ENCODE measurements around the gene FEV. TPM values are rescaled to one million over a fixed set of nuclear protein-coding genes. Genes with fewer than 3 reads are reported as not detected.

Gene FEV
- total RNA-seq, 1 donor from 2014 or later, result not detected

DNA sequence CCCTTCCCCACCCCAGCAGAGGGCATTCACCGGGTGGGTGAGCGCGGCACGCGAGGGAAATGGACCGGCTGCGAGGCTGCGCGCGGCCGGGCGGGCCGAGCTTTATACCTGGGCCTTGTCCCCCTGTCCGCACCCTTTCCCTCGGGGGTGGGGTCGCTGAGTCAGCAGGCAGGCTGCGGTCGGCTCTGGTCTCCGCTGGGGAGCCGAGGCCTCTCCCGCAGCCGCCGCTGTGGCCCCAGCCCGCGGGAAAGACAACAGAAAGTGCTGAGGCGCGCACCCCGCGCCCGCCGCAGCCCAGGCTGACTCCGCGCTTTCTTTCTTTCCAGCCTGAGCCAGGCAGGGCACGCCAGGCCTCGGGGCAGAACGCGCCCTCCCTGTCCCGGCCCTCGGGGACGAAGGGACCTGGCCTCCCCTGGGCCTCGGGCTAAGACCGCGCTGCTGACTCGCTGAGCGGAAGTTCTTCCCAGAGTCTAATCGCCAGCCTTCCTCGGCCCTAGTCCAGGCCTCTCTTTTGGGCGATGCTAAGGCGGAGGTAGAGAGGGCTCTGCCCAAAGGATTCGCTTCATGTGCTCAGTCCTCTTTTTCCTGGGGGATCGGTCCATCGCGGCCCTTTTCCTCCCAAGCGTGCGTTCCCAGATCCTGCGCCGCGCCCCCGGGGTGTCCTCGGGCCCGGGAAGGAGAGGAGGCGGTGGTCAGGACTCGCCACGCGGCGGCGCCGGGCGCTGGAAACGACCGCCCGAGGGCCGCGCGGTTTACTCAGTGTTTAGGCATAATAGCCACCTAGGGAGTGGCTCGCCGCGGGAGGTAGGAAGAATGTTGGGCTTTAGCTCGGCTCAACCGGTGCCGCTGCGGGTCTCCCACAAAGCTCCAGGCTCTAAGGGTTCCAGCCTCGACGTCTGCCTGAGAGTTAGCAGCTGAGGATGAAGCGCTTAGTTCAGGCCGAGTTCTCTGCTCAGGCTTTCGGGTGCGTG, 8.6 kb upstream of the FEV start, which contains the start of gene CRYBA2:
Gene CRYBA2 (minus strand): TSS at position 78 of the 971 bp plus-strand sequence. CDS start 246 bp downstream, outside the sequence.
- intact Hi-C loops (cut with micrococcal nuclease), result loop anchor here (1.0 kb wide), 1 partner anchor 11 kb away; no protein-coding TSS in a partner anchor

DNA sequence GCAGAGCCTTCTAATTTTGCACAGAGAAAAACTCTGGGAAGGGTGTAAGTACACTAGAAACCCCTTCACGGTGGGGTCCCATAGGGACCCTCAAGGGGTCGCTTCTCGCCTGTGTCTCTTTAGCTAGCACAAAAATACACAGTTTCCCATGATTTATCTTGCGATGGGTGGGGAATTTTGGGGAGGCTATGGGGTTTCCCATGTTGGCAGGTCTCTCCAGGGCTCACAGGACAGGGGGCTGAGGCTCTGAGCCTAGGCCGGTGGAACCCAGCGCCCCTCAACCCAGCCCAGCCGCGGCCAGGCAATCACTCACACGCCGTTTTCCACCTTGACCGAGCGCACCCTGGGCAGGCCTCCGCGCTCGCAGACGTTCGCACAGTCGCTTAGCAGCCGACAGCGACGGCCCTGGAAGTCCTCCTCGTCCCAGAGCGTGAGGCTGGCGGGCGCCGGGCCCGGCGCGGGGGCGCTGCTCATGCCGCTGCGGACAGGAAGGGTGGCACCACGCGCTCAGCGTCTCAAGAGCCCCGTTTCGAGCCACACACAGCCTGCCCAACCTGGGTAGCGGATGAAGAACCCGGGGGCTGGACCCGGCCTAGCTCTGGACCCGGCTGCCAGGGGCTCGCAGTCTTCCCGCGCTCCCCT, 7.8 kb upstream of the FEV start:
- intact Hi-C loops (cut with micrococcal nuclease), result loop anchor here (1.0 kb wide), 1 partner anchor 11 kb away; no protein-coding TSS in a partner anchor

DNA sequence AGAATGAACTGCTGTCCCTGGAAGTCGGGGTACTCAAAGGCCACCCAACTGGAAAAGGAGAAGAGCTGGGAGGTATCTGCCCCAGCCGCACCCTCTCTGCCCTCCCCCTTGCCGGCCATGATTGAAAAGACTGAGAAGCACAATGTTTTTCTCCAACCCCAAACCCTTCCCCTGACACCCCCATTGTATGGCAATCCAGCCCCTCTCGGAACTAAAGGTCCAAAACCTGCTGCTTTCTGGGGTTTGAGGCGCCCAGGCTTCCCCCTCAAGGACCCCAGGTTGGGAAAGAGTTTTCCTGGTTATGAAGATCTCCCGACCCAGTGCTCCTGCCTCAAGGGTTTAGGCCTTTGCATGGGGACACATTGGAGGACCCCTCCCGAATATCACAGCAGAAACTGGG, 7.2 kb upstream of the FEV start:
- intact Hi-C loops (cut with micrococcal nuclease), result no loop called here

DNA sequence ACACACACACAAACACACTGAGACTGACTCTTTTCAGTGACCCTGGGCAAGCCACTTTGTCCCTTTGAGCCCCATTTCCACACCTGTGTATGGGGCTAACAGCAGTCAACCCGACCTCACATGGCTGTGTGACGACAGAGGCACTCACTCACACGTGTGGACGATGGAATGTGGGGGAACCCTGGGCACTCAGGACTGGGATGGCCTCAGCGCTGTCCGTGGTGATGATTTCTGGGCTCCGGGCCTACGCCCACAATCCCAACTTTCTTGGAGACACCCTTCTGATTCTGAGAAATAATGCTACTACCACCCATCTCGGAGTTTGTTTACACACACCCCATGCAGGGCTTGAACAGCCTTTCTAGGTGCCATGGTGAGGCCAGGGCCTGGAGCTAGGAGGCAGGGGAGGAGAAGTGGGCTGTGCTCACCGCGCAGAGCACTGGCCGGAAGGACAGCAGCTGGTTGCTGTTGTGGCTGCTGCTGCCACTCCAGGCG, 6.7 kb upstream of the FEV start:
- intact Hi-C loops (cut with micrococcal nuclease), result no loop called here

DNA sequence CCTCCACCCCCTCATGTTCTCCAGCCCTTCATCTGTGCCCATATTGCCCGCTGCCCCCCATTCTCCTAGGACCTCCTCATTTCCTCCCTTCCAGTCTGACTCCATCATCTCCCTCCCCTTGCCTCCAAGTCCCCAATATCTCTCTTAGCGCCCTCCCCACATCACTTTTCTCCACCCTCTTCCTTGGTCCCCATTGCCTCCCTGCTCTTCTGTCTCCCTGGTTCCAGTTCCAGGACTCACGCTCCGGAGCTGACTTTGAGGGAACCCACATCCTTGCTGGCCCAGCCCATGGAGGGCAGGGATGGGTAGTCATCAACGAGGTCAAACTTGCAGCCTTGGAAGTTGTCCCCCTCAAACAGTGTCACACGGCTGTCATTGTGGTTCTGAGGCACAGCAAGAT, 5.6 kb upstream of the FEV start:
- intact Hi-C loops (cut with micrococcal nuclease), result no loop called here

DNA sequence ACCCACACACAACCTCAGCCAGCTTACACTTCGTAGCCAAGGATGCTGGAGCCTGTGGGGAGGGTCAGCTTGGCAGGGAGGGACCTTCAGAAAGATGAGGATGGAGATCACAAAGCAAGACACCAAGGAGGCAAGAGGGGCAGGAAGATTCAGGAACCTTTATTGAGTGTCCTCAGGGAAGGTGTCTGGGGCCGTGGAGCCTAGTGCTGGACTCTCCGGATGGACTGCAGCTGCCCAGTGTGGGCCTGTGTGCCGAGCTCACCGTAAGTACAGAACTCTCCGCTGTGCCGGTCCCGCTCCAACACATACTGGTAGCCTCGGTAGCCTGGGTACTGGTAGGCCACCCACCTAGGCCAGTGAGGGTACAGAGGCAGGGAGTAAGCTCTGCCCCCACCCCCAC, 5.1 kb upstream of the FEV start:
- intact Hi-C loops (cut with micrococcal nuclease), result no loop called here

DNA sequence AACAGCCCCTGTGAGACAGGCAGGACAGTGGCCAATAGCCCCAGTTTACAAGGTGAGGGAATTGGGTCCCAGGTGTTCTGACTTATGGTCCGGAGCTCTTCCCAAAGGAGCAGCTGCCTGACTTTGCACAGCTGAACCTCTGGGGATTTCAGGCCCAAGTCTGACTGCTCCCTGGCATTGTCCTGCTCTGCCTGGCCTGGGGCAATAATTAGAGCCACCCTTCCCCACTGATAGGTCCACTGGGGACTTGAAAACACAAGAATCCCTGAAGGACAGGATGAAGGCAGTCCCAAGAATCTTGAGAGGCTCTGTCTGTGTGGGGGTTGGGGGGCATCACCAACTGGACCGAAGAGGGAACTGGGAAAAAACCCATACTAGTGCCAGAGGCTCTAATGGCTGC, 3.7 kb upstream of the FEV start:
- intact Hi-C loops (cut with micrococcal nuclease), result no loop called here

DNA sequence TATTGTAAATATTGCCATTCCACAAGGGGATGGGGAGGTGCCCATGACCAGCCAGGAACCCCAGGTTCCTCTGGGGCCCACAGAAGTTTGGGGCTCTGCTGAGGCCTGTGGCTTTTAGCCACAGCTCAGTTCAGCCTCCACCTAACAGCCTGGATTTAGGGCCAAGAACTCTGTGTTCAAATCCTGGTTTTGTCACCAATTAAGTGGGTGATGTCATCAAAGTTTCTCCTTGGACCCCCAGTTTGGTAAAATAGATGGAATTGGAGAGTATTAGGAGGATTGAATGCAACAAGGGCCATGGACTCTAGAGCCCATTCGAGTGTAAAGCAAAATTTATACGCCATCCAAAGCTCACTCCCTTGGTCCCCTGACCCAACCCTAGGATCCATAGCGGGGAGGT, 3.2 kb upstream of the FEV start:
- intact Hi-C loops (cut with micrococcal nuclease), result no loop called here

DNA sequence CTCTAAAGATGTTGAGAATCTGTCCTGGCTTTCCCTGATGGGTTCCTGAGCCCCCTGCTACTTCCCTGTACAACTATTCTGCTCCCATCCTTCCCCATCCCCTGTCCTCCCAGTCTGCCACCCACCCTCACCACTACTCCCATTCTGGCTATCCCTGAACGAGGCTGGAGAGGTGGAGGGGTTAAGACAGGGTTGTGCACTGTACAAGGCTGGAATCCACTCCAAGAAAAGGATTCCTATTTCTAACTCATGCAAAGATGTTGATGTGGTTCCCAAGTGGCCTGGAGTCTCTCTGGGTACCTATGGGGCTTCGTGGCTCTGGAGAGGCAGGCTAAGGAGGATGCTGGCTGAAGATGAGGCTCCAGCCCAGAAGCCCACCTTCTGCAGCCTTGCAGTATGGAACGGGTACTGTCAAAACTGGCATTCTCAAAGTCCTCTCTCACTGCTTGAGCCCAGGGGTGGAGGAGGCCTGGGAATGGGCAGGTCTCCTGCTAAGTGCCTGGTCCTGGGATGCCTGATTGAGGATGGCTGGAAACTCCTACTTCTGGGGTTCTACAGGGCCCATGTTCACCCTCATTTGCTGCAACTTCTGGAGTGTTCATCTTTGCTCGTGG, 1.3 kb upstream of the FEV start:
- intact Hi-C loops (cut with micrococcal nuclease), result no loop called here

DNA sequence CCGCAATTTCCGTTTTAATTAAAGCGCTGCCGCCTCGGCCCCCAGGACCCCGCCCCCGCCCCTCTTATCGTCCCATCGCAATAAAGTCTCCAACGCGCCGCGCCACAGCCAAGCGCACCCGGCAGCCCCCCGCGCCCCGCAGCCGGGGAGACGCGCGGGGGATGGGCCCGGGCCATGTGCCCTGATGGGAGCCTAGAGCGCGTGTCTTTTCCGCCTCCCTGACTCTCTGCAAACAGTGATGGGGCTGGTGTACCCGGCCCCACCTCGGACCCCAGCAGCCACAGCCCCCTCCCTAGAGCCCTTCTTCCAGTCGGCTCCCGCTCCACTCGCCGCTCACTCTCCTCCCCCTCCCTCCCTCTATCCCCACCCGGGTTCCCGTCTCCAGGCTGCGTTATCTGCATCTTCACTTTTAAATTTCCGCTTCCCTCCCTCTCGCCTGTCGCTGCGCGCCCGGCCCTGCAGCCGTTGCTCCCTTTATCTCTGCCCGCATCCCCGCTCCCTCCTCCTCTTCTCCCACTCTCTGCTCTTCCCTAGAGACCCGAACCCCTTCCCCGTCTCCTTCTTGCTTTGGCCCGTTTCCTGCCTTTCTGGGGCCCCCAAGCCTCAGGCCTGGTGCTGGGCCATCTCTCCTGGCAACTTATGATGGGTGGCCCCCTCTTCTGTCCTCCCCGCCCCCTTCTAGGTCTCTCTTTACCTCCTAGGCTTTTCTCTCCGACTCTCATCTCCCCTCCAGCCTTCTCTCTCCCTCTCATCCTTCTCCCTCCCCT, 524 bp upstream of the FEV start:
- intact Hi-C loops (cut with micrococcal nuclease), result no loop called here

DNA sequence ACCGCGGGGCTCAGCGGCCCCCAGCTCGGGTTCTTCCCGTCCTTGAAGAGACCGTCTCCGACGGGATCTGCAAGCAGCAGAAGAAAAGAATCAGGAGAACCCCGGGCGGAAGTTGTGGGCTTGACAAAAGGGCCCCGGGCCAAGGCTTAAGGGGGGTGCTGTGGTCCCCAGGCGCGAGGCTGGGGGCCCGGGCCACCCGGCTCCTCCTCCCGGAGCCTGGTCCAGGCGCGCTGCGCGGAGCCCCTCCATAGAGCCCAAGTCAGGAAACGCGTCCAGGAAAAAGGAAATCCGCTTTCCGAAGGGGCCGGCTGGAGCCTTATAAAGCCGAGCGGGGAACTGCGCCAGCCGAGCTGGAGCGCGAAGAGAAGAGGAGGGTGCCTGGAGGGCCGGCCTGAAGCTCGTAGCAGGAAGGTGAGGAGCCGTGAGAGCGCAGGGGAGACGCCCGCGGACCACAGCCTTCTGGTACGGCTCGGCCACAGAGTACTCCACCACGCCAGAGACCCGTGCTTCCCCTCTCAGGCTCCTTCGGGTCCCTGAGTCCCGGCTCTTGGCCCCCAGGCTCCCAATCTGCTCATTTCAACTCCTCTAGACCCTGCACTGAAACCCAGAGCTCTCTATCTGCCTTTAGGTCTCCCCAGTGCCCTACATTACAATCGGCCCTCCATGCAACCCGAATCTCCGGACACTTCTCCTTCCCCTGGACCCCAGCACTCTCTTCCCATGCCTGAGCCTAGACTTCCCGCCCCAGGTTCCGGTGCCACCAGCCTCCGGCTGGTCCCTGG, 554 bp downstream of the FEV start:
- intact Hi-C loops (cut with micrococcal nuclease), result loop anchor here (5.0 kb wide), 1 partner anchor 73 kb away; no protein-coding TSS in a partner anchor

DNA sequence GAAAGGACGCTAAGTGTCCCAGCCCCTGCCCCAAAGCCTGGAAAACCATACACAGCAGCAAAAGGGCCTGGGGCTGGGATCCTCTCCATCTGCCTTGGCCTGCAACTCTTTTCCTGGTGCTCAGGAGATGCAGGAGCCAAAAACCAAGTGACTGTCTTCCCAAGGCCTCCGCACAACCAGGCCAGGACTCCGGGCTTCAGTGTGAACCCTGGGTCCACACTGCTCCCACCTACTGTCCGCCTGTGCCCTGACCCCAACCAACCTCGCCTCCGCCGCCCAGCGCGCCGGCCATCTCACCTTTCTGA, 1.1 kb downstream of the FEV start:
- intact Hi-C loops (cut with micrococcal nuclease), result loop anchor here (5.0 kb wide), 1 partner anchor 73 kb away; no protein-coding TSS in a partner anchor

DNA sequence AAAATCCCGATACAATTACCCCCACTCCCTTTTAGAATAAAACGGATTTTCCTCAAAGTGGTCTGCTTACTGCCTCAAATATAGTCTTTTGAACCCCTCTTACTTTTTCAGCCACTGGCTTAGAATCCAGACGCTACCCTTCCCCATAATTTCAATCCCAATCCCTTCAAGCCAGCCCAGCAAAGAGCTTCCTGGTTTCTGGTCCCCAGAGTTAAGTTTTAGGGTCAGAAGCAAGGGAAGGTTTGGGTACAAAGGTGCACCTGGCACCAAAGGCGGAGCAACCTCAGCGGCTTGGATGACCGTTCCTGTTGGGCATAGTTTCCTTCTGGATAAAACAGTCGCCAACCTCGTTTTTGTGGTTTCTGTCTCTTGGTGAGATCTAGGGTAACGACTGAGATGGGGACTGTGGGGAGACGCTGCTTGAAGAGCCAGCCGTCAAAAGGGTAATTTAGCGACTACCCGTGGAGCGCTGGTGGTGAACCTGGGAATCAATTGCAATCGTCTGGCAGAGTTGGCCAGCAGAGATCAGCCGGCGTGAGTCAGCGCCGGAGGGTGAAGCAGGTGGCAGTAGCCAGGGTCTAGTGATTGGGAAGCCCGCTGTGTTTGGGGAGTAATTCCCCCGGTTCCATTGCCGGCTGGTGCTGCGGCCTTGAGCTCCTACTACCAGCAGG, 1.6 kb downstream of the FEV start:
- intact Hi-C loops (cut with micrococcal nuclease), result loop anchor here (5.0 kb wide), 1 partner anchor 74 kb away; no protein-coding TSS in a partner anchor

DNA sequence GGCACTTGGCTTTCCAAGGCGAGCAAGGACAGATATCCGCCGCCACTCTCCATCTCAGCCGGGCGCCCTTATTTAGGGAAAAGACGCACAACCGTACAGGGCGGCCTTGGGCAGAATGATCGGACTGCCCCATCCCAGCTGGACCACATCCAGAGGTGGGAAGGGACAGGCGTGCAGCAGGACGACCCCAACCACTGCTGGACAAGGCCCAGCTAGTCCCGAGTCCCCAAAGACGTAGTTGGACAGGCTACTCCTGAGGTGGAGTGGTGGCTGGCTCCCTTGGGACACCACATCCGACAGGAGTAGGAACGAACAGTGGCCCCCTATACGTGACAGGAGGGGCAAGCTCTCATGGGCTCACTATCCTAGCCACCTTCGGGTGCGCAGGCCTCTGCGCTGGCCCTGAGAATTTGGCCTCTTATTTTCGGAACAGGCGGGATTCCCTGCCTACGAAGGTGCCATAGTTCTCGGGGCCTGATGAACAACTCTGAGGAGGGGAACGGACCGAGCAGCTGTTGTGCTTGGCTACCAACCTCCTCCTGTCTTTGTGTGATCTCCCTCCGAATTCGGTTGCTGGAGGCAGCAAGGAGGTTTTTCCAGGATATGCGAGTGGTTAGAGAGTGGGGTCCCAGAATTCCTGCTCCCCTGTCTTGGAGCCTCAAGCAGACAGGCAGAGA, 2.3 kb downstream of the FEV start:
- intact Hi-C loops (cut with micrococcal nuclease), result loop anchor here (1.0 to 5.0 kb wide), 2 partner anchors 11 to 75 kb away; partner anchors contain the start of gene CRYBA2

DNA sequence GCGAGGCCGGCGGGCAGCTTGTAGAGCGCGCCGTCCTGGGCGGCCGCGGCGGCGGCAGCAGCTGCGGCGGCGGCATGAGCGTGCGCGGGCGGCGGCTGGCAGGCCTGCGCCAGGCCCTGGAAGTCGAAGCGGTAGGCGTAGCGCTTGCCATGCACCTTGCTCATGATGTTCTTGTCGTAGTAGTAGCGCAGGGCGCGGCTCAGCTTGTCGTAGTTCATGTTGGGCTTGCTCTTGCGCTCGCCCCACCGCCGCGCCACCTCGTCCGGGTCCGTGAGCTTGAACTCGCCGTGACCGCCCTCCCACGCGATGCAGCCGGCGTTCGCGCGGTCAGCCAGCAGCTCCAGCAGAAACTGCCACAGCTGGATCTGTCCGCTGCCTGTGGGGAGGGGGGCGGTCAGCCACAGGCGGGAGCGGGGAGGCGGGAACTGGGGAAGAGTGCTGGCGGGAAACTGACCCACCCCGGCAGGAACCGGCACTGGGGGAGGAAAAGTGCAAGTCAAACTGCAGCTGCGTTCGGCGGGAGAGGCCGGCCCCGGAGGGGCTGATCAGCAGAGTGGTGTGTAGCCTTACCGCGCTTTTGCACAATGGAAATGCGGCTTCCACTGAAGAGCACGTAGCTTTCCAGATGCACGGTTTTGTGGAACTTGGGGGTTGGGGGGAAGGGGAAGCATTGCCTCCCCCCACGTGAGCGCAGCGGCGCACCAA, 3.0 kb downstream of the FEV start:
- intact Hi-C loops (cut with micrococcal nuclease), result loop anchor here (1.0 to 5.0 kb wide), 3 partner anchors 11 to 75 kb away; partner anchors contain the start of gene CRYBA2

DNA sequence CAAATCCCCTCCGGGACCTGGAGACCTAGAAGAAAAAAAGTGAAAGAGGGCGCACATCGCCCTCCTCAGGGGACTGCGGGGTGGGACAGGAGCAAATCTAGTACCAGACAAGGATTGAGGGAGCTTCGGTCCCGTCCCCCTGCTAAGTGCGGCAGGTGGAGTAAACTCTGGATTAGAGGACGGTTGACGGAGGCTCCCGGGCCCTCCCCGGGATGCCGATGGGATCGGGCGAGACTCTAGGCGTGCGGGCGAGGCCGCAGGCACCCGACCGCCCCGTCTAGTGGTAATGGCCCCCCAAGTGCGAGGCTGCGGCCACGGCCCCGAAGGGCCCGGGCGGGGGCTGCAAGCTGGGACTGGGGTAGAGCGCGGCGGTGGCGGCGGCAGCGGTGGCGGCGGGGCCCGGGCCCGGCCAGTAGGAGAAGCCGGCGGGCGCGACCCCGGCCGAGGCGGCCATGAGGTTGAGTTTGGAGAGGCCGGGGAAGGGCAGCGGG, 3.5 kb downstream of the FEV start:
- intact Hi-C loops (cut with micrococcal nuclease), result loop anchor here (2.0 to 5.0 kb wide), 2 partner anchors 19 to 76 kb away; no protein-coding TSS in a partner anchor

DNA sequence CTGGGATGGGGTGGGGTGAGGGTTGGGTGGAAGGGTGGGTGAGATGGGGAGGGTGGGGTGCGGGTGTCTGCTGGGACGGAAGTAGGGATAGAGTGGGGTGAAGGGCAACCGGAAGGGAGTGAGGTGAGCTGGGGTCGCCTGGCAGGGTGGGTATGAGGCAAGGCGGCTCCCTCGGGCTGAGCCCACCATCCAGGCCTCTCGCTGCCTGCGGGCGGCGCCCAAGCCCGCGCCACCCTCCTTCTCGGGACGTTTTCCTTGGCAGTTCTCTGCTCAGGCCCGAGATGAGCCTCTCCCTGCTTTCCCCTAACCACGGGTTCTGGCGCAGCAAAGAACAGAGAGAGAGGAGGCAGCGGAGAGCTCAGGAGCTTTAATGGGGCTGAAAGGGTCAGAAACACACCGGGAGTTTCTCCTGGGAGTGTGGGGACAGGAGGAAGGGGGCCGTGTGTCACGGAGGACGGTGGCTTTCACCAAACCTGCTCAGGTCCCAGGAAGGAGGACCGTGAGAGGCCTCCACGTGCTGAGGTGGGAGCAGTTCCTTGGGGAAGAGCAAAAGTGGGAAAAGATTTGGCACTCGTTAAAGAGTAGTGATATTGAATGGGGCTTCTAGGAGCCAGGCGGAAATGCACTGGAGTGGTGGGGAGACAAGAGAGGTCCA, 4.1 kb downstream of the FEV start:
- intact Hi-C loops (cut with micrococcal nuclease), result loop anchor here (1.0 to 5.0 kb wide), 6 partner anchors 15 to 128 kb away; no protein-coding TSS in a partner anchor

Measured in T-helper 1 cell treated with Interleukin-12 subunit alpha and Interleukin-12 subunit beta and Interleukin-4 antibody, amounts not matched to agents 30 ng/mL and 1 ng/mL, for 36 hours (primary cell).